Ovary (tissue), 3 donors: ENCODE measurements around the gene BPIFA3.
"Not testable (repeated sequence)": the region's sequence is repeated elsewhere in the genome, so short reads cannot be mapped to it uniquely, and the experiment has no call there.

ENCODE experiments used
- POLR2A ChIP-seq: fragments of 450-650 bp; IDR thresholded peaks from one replicate; pipeline ENCODE4 v1.6.1; 2017; ENCODE audit warnings: antibody characterized with exemption, mild to moderate bottlenecking, moderate library complexity
- TF ChIP-seq, protein P1 (sequence below), 3 donors: fragments of 450-650 bp in 2 of 3; fragments of 200-600 bp in 1 of 3; IDR thresholded peaks; one replicate each; pipeline versions ENCODE4 v1.5.1 to v1.8.0; 2016 to 2022; ENCODE audit warnings: antibody characterized with exemption in 3 of 3, mild to moderate bottlenecking in 1 of 3
- donor health status: DM: no; HTN: no; CAD: no.

DNA sequence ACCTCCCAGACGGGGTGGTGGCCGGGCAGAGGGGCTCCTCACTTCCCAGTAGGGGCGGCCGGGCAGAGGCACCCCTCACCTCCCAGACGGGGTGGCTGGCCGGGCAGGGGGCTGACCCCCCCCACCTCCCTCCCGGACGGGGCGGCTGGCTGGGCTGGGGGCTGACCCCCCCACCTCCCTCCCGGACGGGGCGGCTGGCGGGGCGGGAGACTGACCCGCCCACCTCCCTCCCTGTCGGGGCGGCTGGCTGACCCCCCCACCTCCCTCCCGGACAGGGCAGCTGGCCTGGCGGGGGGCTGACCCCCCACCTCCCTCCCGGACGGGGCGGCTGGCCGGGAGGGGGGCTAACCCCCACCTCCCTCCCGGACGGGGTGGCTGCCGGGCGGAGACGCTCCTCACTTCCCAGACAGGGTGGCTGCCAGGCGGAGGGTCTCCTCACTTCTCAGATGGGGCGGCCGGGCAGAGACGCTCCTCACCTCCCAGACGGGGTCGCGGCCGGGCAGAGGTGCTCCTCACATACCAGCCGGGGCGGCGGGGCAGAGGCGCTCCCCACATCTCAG lies 32.0 kb upstream of the BPIFA3 start:
- TF ChIP-seq, protein P1, sequence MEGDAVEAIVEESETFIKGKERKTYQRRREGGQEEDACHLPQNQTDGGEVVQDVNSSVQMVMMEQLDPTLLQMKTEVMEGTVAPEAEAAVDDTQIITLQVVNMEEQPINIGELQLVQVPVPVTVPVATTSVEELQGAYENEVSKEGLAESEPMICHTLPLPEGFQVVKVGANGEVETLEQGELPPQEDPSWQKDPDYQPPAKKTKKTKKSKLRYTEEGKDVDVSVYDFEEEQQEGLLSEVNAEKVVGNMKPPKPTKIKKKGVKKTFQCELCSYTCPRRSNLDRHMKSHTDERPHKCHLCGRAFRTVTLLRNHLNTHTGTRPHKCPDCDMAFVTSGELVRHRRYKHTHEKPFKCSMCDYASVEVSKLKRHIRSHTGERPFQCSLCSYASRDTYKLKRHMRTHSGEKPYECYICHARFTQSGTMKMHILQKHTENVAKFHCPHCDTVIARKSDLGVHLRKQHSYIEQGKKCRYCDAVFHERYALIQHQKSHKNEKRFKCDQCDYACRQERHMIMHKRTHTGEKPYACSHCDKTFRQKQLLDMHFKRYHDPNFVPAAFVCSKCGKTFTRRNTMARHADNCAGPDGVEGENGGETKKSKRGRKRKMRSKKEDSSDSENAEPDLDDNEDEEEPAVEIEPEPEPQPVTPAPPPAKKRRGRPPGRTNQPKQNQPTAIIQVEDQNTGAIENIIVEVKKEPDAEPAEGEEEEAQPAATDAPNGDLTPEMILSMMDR (IDR thresholded peaks at IDR 0.05), result not testable (repeated sequence)
- not testable (repeated sequence) for TF ChIP-seq POLR2A
